Renal pelvis (tissue), 12 donors: Measurements from ENCODE around the gene TMEM109. TPM values are rescaled to one million over a fixed set of nuclear protein-coding genes. Genes with fewer than 3 reads are reported as not detected.

Experiments used
- DNase-seq: peaks from one replicate; pipeline ENCODE4 v3.0.0-alpha.2; 2013
- long read RNA-seq, 16 experiments: transcript quantifications; one replicate each; lab custom pipeline, GENCODE V29; 2026
- polyA plus RNA-seq, 3 donors: library from polyadenylated mRNA; unstranded; fragments of 120-200 nt; gene quantifications; one replicate each; pipeline ENCODE4 v1.2.1, GENCODE V29; 2013; ENCODE audit not compliant: insufficient read length in 3 of 3

The TMEM109 gene
- 100 to 1,000 TPM in 1 of 3 donors, 10 to 100 TPM in 2; 84.4 to 101 (median 89.5) TPM for polyA plus RNA-seq
- long read RNA-seq, donor 1, transcript TMEM109-201 (4 exons, 2,413 nt): major isoform, 34 of 36 reads
- long read RNA-seq, donor 1, partial matches to known transcripts: 0 of 36 reads
- long read RNA-seq, donor 1, other reads (novel, unspliced or antisense): 0 of 36 reads
- long read RNA-seq, donor 2, transcript TMEM109-201 (4 exons, 2,413 nt): major isoform, 51 of 53 reads
- long read RNA-seq, donor 2, partial matches to known transcripts: 0 of 53 reads
- long read RNA-seq, donor 2, other reads (novel, unspliced or antisense): 0 of 53 reads
- long read RNA-seq, donor 3, transcript TMEM109-201 (4 exons, 2,413 nt): major isoform, 46 of 80 reads
- long read RNA-seq, donor 3, partial matches to known transcripts: 33 of 80 reads
- long read RNA-seq, donor 3, other reads (novel, unspliced or antisense): 0 of 80 reads
- long read RNA-seq, donor 4, transcript TMEM109-201 (4 exons, 2,413 nt): major isoform, 44 of 71 reads
- long read RNA-seq, donor 4, partial matches to known transcripts: 23 of 71 reads
- long read RNA-seq, donor 4, other reads (novel, unspliced or antisense): 0 of 71 reads
- long read RNA-seq, donor 5, transcript TMEM109-201 (4 exons, 2,413 nt): major isoform, 19 of 43 reads
- long read RNA-seq, donor 5, partial matches to known transcripts: 22 of 43 reads
- long read RNA-seq, donor 5, other reads (novel, unspliced or antisense): 0 of 43 reads
- long read RNA-seq, donor 6, transcript TMEM109-201 (4 exons, 2,413 nt): major isoform, 42 of 43 reads
- long read RNA-seq, donor 6, partial matches to known transcripts: 0 of 43 reads
- long read RNA-seq, donor 6, other reads (novel, unspliced or antisense): 0 of 43 reads
- long read RNA-seq, donor 7, transcript TMEM109-201 (4 exons, 2,413 nt): major isoform, 51 of 55 reads
- long read RNA-seq, donor 7, partial matches to known transcripts: 0 of 55 reads
- long read RNA-seq, donor 7, other reads (novel, unspliced or antisense): 0 of 55 reads
- long read RNA-seq, donor 8, transcript TMEM109-201 (4 exons, 2,413 nt): major isoform, 26 of 26 reads
- long read RNA-seq, donor 8, partial matches to known transcripts: 0 of 26 reads
- long read RNA-seq, donor 8, other reads (novel, unspliced or antisense): 0 of 26 reads
- long read RNA-seq, donor 9, transcript TMEM109-201 (4 exons, 2,413 nt): major isoform, 55 of 124 reads
- long read RNA-seq, donor 9, partial matches to known transcripts: 65 of 124 reads
- long read RNA-seq, donor 9, other reads (novel, unspliced or antisense): 0 of 124 reads
- long read RNA-seq, donor 10, transcript TMEM109-201 (4 exons, 2,413 nt): major isoform, 33 of 38 reads
- long read RNA-seq, donor 10, transcript TMEM109-202 (3 exons, 1,959 nt): minor isoform, 5 of 38 reads
- long read RNA-seq, donor 10, partial matches to known transcripts: 0 of 38 reads
- long read RNA-seq, donor 10, other reads (novel, unspliced or antisense): 0 of 38 reads
- long read RNA-seq, donor 11, transcript TMEM109-201 (4 exons, 2,413 nt): major isoform, 30 of 73 reads
- long read RNA-seq, donor 11, transcript TMEM109-202 (3 exons, 1,959 nt): minor isoform, 6 of 73 reads
- long read RNA-seq, donor 11, partial matches to known transcripts: 37 of 73 reads
- long read RNA-seq, donor 11, other reads (novel, unspliced or antisense): 0 of 73 reads
- long read RNA-seq, donor 12, transcript TMEM109-201 (4 exons, 2,413 nt): major isoform, 48 of 90 reads
- long read RNA-seq, donor 12, partial matches to known transcripts: 39 of 90 reads
- long read RNA-seq, donor 12, other reads (novel, unspliced or antisense): 0 of 90 reads
- long read RNA-seq, donor 13, transcript TMEM109-201 (4 exons, 2,413 nt): major isoform, 13 of 14 reads
- long read RNA-seq, donor 13, partial matches to known transcripts: 0 of 14 reads
- long read RNA-seq, donor 13, other reads (novel, unspliced or antisense): 0 of 14 reads
- long read RNA-seq, donor 14: 0 reads
- long read RNA-seq, donor 15, transcript TMEM109-201 (4 exons, 2,413 nt): major isoform, 50 of 111 reads
- long read RNA-seq, donor 15, partial matches to known transcripts: 58 of 111 reads
- long read RNA-seq, donor 15, other reads (novel, unspliced or antisense): 0 of 111 reads
- long read RNA-seq, donor 16, transcript TMEM109-201 (4 exons, 2,413 nt): major isoform, 65 of 129 reads
- long read RNA-seq, donor 16, partial matches to known transcripts: 60 of 129 reads
- long read RNA-seq, donor 16, other reads (novel, unspliced or antisense): 0 of 129 reads

DNA sequence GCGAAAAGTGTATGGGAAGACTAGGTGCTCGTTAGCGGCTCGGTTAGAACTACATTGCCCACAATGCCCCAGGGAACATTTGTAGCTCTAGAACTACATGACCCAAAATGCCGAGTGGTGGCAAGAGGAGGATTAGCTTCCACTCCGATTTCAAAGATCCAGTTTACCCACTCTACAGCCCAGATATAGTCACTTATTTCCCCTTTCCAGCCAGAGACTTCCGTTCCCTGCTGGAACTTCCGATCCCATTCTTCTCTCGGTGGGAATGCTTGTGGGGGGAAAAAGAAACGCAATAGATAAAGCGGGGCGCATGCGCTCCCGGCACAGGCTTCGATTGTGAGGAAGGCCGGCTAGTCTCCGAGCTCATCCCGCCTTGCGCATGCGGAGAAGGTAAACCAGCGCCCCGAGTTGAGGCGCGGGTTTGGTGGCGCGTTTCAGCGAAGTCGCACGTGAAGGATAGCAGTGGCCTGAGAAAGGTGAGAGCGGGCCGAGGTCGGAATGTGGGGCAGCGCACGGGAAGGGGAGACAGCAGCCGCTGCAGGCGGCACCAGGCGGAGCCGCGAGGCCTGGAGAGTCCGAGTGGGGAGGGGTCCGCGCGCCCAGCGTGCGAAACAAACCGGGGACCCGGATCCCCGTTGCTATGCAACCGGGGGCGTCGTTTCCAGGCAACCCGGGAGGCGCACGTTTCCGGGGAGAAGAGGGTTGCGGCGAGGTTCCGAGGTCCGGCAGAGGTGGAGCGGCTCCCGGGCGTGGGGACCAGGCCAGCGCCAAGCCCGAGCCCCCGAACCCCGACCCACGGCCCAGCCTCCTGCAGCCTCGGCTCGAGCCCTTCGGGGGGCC, at the start of gene TMEM109:
TMEM109 (plus strand) TSS at position 366 of the 840 bp plus-strand sequence. CDS start 5,536 bp downstream, outside the sequence.
- DNase-seq: peak; percentile 88

GRCh38 chr11:60864856-60865513, 49.0 kb upstream of the TMEM109 start:
- DNase-seq: no peak

- no peak for DNase-seq
Observed at GRCh38 chr11:60866911-60867870, 46.8 kb upstream of the TMEM109 start, which contains the start of gene ZP1. Gene ZP1 (plus strand): TSS chr11:60867542. CDS start chr11:60867562, 20 bp downstream.

DNA sequence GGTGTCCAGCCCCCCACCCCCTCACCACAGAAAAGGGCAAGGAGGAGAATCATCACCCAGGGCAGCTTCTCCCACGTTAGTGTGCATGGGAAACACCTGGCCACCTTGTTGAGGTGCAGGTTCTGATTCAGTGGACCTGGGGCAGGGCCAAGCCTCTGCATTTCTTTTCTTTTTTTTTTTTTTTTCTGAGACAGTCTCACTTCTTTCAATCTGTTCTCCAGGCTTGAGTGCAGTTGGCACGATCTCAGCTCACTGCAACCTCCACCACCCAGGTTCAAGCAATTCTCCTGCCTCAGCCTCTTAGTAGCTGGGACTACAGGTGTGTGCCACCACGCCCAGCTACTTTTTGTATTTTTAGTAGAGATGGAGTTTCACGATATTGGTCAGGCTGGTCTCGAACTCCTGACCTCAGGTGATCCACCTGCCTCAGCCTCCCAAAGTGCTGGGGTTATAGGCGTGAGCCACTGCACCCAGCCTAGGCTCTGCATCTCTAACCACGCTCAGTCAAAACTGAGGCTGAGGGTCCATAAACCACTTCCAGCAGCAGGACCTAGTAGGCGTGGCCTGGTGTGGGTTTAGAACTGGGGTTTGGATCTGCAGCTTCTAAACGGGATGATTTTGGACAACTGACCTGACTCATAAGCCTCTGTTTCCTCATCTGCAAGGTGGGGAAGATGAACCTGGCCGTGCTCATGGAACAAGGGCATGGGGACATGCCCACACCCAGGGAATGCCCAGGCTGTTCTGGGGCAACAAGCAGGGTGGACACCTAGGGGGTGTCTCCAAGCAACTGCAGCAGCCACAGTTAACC, 45.9 kb upstream of the TMEM109 start:
- no peak for DNase-seq

GRCh38 chr11:60868682-60869450, 45.1 kb upstream of the TMEM109 start:
- DNase-seq: no peak

GRCh38 chr11:60869451-60869825, 44.5 kb upstream of the TMEM109 start:
- no peak for DNase-seq

DNA sequence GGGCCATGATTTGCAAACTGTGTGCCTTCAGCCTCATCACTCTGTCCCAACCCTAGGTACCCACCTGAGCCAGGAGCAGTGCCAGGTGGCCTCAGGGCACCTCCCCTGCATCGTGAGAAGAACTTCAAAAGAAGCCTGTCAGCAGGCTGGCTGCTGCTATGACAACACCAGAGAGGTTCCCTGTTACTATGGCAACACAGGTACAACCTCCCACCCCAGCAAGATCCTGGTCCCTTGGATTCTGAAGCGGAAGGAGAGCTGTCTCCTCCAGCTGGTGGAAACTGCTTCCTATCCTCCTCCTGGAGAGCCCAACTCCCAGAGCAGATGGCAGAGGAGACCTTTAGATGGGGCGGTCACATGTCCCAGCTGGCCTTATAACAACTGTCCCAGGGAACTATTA, 43.7 kb upstream of the TMEM109 start:
- DNase-seq: no peak

DNA sequence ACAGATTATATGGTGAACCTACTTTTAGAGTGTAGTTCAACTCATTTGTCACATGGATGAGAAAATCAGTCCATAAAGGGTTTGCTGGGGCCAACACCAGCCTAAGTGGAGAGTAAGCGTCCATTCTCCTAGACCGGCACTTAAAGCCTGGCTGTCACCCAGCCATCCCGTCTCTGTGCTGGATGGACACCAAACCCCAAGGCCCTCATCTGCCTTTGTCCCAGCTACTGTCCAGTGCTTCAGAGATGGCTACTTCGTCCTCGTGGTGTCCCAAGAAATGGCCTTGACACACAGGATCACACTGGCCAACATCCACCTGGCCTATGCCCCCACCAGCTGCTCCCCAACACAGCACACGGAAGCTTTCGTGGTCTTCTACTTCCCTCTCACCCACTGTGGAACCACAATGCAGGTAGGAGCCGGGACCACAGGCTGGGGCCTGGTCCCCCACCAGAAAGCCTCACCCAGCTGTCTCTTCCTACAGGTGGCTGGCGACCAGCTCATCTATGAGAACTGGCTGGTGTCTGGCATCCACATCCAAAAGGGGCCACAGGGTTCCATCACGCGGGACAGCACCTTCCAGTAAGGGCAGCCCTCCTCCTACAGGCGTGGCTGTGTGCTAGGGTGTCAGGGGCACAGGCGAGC, 43.1 kb upstream of the TMEM109 start:
- DNase-seq: no peak

- no peak for DNase-seq
Observed at GRCh38 chr11:60871378-60872061, 42.4 kb upstream of the TMEM109 start.

- no peak for DNase-seq
Observed at GRCh38 chr11:60872124-60872960, 41.6 kb upstream of the TMEM109 start.

DNA sequence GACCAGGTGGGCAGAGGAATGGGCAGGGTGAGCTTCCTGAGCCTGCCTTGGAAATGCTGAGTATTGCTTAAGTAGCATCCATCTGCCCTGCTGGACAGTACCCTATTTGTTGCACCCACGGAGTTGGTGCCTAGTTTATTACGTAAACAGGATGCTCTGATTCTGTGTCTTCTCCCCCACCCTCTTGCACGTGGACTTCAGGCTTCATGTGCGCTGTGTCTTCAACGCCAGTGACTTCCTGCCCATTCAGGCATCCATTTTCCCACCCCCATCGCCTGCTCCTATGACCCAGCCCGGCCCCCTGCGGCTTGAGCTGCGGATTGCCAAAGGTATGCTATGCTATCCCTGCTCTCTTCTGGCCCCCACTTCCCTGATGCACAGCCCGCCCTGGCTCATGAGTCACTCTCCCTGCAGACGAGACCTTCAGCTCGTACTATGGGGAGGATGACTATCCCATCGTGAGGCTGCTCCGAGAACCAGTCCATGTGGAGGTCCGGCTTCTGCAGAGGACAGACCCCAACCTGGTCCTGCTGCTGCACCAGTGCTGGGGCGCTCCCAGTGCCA, 40.9 kb upstream of the TMEM109 start:
- no peak for DNase-seq

GRCh38 chr11:60873533-60873932, 40.4 kb upstream of the TMEM109 start:
- no peak for DNase-seq
